Endothelial cell of umbilical vein (primary cell): ENCODE data around the gene EEA1. TPM values are rescaled to one million over a fixed set of nuclear protein-coding genes. Genes with fewer than 3 reads are reported as not detected.
"Not testable (repeated sequence)": the region's sequence is repeated elsewhere in the genome, so short reads cannot be mapped to it uniquely, and the experiment has no call there.

Experiments used
- BruUV-seq: library from RNA; stranded (reverse); fragments of 400-500 nt; replicated peaks from 2 replicates; lab custom pipeline; 2021; lab: Mats Ljungman, UMichigan
- CTCF ChIA-PET: fragments of 300-600, 350-600 bp; sonication (Branson Sonifier 250); formaldehyde crosslinking; loops from one replicate; lab custom pipeline; 2021; ENCODE audit warnings: antibody characterized with exemption, inconsistent platforms; lab: Charles Lee
- POLR2A ChIA-PET: fragments of 300-600, 350-600 bp; sonication (Branson Sonifier 250); formaldehyde crosslinking; loops from one replicate; lab custom pipeline; 2021; ENCODE audit warnings: antibody characterized with exemption, inconsistent platforms; lab: Charles Lee
- DNase-seq: peaks from one replicate; pipeline ENCODE4 v3.0.0-alpha.2; 2011; ENCODE audit warnings: low read depth, low spot score
- FAIRE-seq: peaks from 2 replicates; lab custom pipeline; 2011; peaks lifted over from hg19 to GRCh38; lab: Jason Lieb, UNC
- H2AFZ ChIP-seq: 2 replicates; pipeline ENCODE4 v1.6.0; 2012; ENCODE audit warnings: low read depth, low read length, control low read depth, inconsistent platforms
- H3K27ac ChIP-seq: 2 replicates; pipeline ENCODE4 v1.5.1; 2011; ENCODE audit warnings: low read depth, mild to moderate bottlenecking, control low read depth, low read length, moderate library complexity; ENCODE audit not compliant: insufficient read depth
- H3K27me3 ChIP-seq, 2 experiments: 2 replicates each; pipeline versions ENCODE4 v1.6.0 to v1.6.1; 2011; ENCODE audit warnings: low read length in 2 of 2, mixed read lengths in 1 of 2; ENCODE audit not compliant: control insufficient read depth in 2 of 2, insufficient read depth in 2 of 2
- H3K36me3 ChIP-seq, 2 experiments: 2 replicates in 1 of 2; 3 replicates in 1 of 2; pipeline ENCODE4 v1.5.1; 2011; ENCODE audit warnings: low read length in 2 of 2, mild to moderate bottlenecking in 1 of 2, moderate library complexity in 1 of 2; ENCODE audit not compliant: control insufficient read depth in 2 of 2, insufficient read depth in 2 of 2; ENCODE audit errors: extremely low read depth in 1 of 2
- H3K4me1 ChIP-seq: 3 replicates; pipeline ENCODE4 v1.5.1; 2011; ENCODE audit warnings: mild to moderate bottlenecking, low read length; ENCODE audit not compliant: control insufficient read depth, insufficient read depth; ENCODE audit errors: extremely low read depth
- H3K4me2 ChIP-seq: 2 replicates; pipeline ENCODE4 v1.6.1; 2011; ENCODE audit warnings: low read length, control low read depth, mixed read lengths; ENCODE audit not compliant: insufficient read depth
- H3K4me3 ChIP-seq, 3 experiments: fragments of 200-600 bp in 1 of 3; sonication (generic), shearing (Covaris generic) in 1 of 3; replicated peaks in 1 of 3; 2 replicates each; pipeline ENCODE4 v1.5.1; 2011 to 2016; ENCODE audit warnings: control low read depth in 3 of 3, low read length in 3 of 3, mild to moderate bottlenecking in 2 of 3, inconsistent platforms in 1 of 3, low read depth in 1 of 3, moderate library complexity in 1 of 3; ENCODE audit not compliant: insufficient read depth in 1 of 3
- H3K79me2 ChIP-seq: 2 replicates; pipeline ENCODE4 v1.6.0; 2012; ENCODE audit warnings: low read length, inconsistent platforms; ENCODE audit not compliant: control insufficient read depth, insufficient read depth
- H3K9ac ChIP-seq: replicated peaks from 2 replicates; pipeline ENCODE3; 2011; ENCODE audit warnings: low read length, control low read depth; ENCODE audit not compliant: insufficient read depth; ENCODE audit errors: extremely low read depth
- H3K9me1 ChIP-seq: replicated peaks from 3 replicates; pipeline ENCODE4 v1.6.0; 2011; ENCODE audit warnings: mild to moderate bottlenecking, low read length; ENCODE audit not compliant: control insufficient read depth, insufficient read depth; ENCODE audit errors: extremely low read depth
- H3K9me3 ChIP-seq: replicated peaks from 2 replicates; pipeline ENCODE4 v1.5.1; 2012; ENCODE audit warnings: low read length, inconsistent platforms; ENCODE audit not compliant: control insufficient read depth, insufficient read depth
- H4K20me1 ChIP-seq: replicated peaks from 2 replicates; pipeline ENCODE3; 2011; ENCODE audit warnings: mild to moderate bottlenecking, low read length; ENCODE audit not compliant: control insufficient read depth, insufficient read depth; ENCODE audit errors: extremely low read depth
- FOS ChIP-seq: IDR thresholded peaks from 2 replicates; pipeline ENCODE4 v1.6.1; 2011; ENCODE audit warnings: mild to moderate bottlenecking, low read length, moderate library complexity, borderline replicate concordance; ENCODE audit not compliant: insufficient read depth
- GATA2 ChIP-seq: IDR thresholded peaks from 2 replicates; pipeline ENCODE4 v1.7.0; 2011; ENCODE audit warnings: low read depth, mild to moderate bottlenecking, moderate library complexity, mixed read lengths, low read length; ENCODE audit not compliant: insufficient read length, insufficient read depth
- dilution Hi-C: fragments of 300-500 bp; cut with MboI; formaldehyde crosslinking; loops from one replicate; pipeline ENCODE4 v1.15.0; 2019; ENCODE audit warnings: low sequenced_read_pairs; ENCODE audit not compliant: extremely low pct_ligation_motif_present
- intact Hi-C: fragments of 100-400 bp; cut with micrococcal nuclease; formaldehyde crosslinking; loops from one replicate; pipeline ENCODE4 v1.10.0; 2022
- polyA plus RNA-seq, 4 experiments: library from polyadenylated mRNA; depleted of rRNA in 3 of 4; stranded (reverse) in 3 of 4; unstranded in 1 of 4; fragments of >200 nt; gene quantifications; 2 replicates each; pipeline versions ENCODE4 v1.2.1 to v1.2.3, GENCODE V29; 2011 to 2012; ENCODE audit warnings: missing spikeins in 1 of 4
- total RNA-seq: library from RNA; stranded (reverse); gene quantifications from 2 replicates; pipeline ENCODE4 v1.2.3, GENCODE V29; 2021

Gene EEA1
- total and polyA plus RNA-seq, 2 donors (not counting 3 experiments of a cell fraction or from before 2014, with no cell fraction given), result 2.6 to 38.8 TPM

DNA sequence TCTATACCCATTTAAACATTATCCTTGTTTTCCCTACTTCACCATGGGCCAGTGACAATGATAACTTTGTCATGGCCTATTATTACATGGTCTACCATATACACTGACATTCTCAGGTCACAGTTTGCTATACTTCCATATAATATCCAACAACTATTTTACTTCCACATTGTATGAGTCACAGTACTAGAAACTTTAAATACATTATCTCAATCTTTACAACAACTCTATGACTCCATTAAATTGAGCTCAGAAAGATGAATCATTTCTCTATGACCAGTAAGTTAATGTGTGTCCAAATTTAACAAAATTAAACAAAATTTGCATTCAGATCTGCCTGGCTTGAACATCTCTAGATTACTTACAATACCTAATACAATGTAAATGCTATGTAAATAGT lies 132.4 kb downstream of the EEA1 start:
- dilution Hi-C loops, result no loop called here
- ChIA-PET POLR2A (no interaction called here), CTCF (interaction anchor here (1.0 to 2.5 kb wide), 3 partner anchors 9 to 13 kb away, joined by 3 to 6 read pairs (median 3); no protein-coding TSS in a partner anchor)

DNA sequence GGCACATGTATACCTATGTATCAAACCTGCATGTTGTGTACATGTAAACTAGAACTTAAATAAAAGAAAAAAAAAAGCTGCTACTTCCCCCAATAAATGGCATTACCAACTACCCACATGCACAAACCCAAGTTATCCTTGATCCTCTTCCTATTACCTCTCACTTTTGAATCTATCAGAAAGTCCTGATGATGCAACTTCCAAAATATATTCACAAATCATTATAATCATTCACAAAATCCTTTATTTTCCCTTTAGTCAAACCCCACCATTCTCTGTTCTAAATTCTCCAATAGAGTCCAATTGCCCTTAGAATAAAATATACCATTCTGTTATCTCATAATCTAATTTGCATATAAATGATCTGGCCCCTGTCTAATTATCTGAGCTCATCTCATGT lies 134.3 kb downstream of the EEA1 start:
- Histone ChIP-seq H3K36me3 (no peaks in the 10 kb centered on the region), H4K20me1 (no peaks in the 10 kb centered on the region), H3K4me1 (no peaks in the 10 kb centered on the region), H2AFZ (no peak overlapping the region), H3K27me3 (no peaks in the 10 kb centered on the region), H3K9ac (no peak overlapping the region), H3K4me3 (no peak overlapping the region), H3K27ac (no peak overlapping the region), H3K9me3 (no peaks in the 10 kb centered on the region), H3K79me2 (no peaks in the 10 kb centered on the region), H3K4me2 (no peak overlapping the region), H3K9me1 (no peaks in the 10 kb centered on the region)
- CTCF ChIA-PET, result interaction anchor here (0.9 to 2.5 kb wide), 6 partner anchors 9 to 1307 kb away, joined by 3 to 8 read pairs (median 6); no protein-coding TSS in a partner anchor
- dilution Hi-C loops (no loop called here), intact Hi-C loops (no loop called here)
- POLR2A ChIA-PET, result no interaction called here
- no peak for DNase-seq
- BruUV-seq, result no TSS peak
- FAIRE-seq, result no peak
- TF ChIP-seq GATA2, result no peak

More for the DNA sequence above, 132.4 kb downstream of the EEA1 start:
- H3K79me2 ChIP-seq, result no peaks in the 10 kb centered on the region
- no peak overlapping the region for H3K9ac ChIP-seq
- no peaks in the 10 kb centered on the region for H3K4me1 ChIP-seq
- H3K4me3 ChIP-seq, result no peak overlapping the region
- no peak overlapping the region for H2AFZ ChIP-seq
- FAIRE-seq (no peak), DNase-seq (no peak)
- H3K36me3 ChIP-seq, result peaks cover 0 to 2% of the 10 kb centered on the region in 2 experiments
- H3K27ac ChIP-seq, result no peak overlapping the region
- BruUV-seq, result no TSS peak
- TF ChIP-seq FOS (peak; percentile 52), GATA2 (no peak)
- H3K4me2 ChIP-seq, result no peak overlapping the region
- H3K27me3 ChIP-seq, result no peaks in the 10 kb centered on the region
- H3K9me1 ChIP-seq, result no peaks in the 10 kb centered on the region
- H3K9me3 ChIP-seq, result no peaks in the 10 kb centered on the region
- intact Hi-C loops, result no loop called here
- no peaks in the 10 kb centered on the region for H4K20me1 ChIP-seq

DNA sequence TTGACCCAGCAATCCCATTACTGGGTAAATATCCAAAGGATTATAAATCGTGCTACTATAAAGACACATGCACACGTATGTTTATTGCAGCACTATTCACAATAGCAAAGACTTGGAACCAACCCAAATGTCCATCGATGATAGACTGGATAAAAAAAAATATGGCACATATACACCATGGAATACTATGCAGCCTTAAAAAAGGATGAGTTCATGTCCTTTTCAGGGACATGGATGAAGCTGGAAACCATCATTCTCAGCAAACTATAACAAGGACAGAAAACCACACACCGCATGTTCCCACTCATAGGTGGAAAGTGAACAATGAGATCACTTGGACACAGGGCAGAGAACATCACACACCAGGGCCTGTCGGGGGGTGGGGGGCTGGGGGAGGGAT lies 134.7 kb downstream of the EEA1 start:
- H4K20me1 ChIP-seq, H3K9me3 ChIP-seq, dilution Hi-C loops, H3K4me1 ChIP-seq, H3K79me2 ChIP-seq, H2AFZ ChIP-seq, DNase-seq, H3K27me3 ChIP-seq, H3K9ac ChIP-seq, H3K4me3 ChIP-seq, H3K4me2 ChIP-seq, FAIRE-seq, intact Hi-C loops, BruUV-seq, H3K9me1 ChIP-seq, H3K36me3 ChIP-seq, H3K27ac ChIP-seq, POLR2A ChIA-PET: not testable (repeated sequence)
- CTCF ChIA-PET, result interaction anchor here (1.7 to 2.0 kb wide), 2 partner anchors 9 to 1308 kb away, joined by 5 to 8 read pairs; no protein-coding TSS in a partner anchor
